Left forelimb (tissue), 1 donor: ENCODE data around the gene MEGF6.

Source experiments
- DNase-seq: peaks from one replicate; pipeline ENCODE4 v3.0.0-alpha.2; 2018; ENCODE audit warnings: low spot score

MEGF6 gene

GRCh38 chr1:3521426-3521825, 89.9 kb downstream of the MEGF6 start:
- DNase-seq = no peak

- no peak for DNase-seq
Observed at GRCh38 chr1:3520419-3521378, 90.6 kb downstream of the MEGF6 start.

GRCh38 chr1:3519301-3519885, 91.9 kb downstream of the MEGF6 start:
- DNase-seq = no peak

- DNase-seq = no peak
Observed at GRCh38 chr1:3518756-3519155, 92.6 kb downstream of the MEGF6 start.

GRCh38 chr1:3518256-3518655, 93.1 kb downstream of the MEGF6 start:
- DNase-seq = no peak

- no peak for DNase-seq
Observed at GRCh38 chr1:3516911-3517675, 94.2 kb downstream of the MEGF6 start.

GRCh38 chr1:3516481-3516869, 94.8 kb downstream of the MEGF6 start:
- no peak for DNase-seq

- no peak for DNase-seq
Observed at GRCh38 chr1:3515774-3516480, 95.4 kb downstream of the MEGF6 start.

GRCh38 chr1:3515272-3515671, 96.0 kb downstream of the MEGF6 start:
- no peak for DNase-seq

- no peak for DNase-seq
Observed at GRCh38 chr1:3514404-3514803, 96.9 kb downstream of the MEGF6 start.

- DNase-seq = no peak
Observed at GRCh38 chr1:3511856-3512255, 99.5 kb downstream of the MEGF6 start.

- DNase-seq = no peak
Observed at GRCh38 chr1:3511306-3511705, 100.0 kb downstream of the MEGF6 start.

GRCh38 chr1:3510956-3511250, 100.4 kb downstream of the MEGF6 start:
- DNase-seq = no peak

- no peak for DNase-seq
Observed at GRCh38 chr1:3510136-3510955, 101.0 kb downstream of the MEGF6 start.

GRCh38 chr1:3509721-3510120, 101.6 kb downstream of the MEGF6 start:
- DNase-seq = no peak

GRCh38 chr1:3508757-3509415, 102.4 kb downstream of the MEGF6 start:
- DNase-seq = no peak

GRCh38 chr1:3507636-3508275, 103.6 kb downstream of the MEGF6 start:
- no peak for DNase-seq

GRCh38 chr1:3506943-3507342, 104.4 kb downstream of the MEGF6 start:
- DNase-seq = no peak

- DNase-seq = no peak
Observed at GRCh38 chr1:3506041-3506440, 105.3 kb downstream of the MEGF6 start.

GRCh38 chr1:3505161-3505560, 106.1 kb downstream of the MEGF6 start:
- DNase-seq = no peak

- no peak for DNase-seq
Observed at GRCh38 chr1:3504822-3505153, 106.5 kb downstream of the MEGF6 start.
